GM12878 (cell line): Measurements from ENCODE around the gene HPSE. TPM values are rescaled to one million over a fixed set of nuclear protein-coding genes. Genes with fewer than 3 reads are reported as not detected.

Experiments used
- ATAC-seq: fragments of 200-7000 bp; cut with Tn5 transposase; 3 replicates; pipeline ENCODE4 v1.9.1; 2020; ENCODE audit warnings: mild to moderate bottlenecking, moderate library complexity
- BruUV-seq: library from RNA; stranded (reverse); fragments of 400-500 nt; replicated peaks from 2 replicates; lab custom pipeline; 2021; lab: Mats Ljungman, UMichigan
- CTCF ChIA-PET: fragments of 300-600 bp; sonication (Branson Sonifier 250); formaldehyde crosslinking; extraction: SDS; loops from one replicate; lab custom pipeline; 2021; ENCODE audit warnings: inconsistent platforms; lab: Yijun Ruan, JAX
- POLR2A ChIA-PET: fragments of 350-600 bp; formaldehyde crosslinking; extraction: SDS; loops from one replicate; lab custom pipeline; 2021; ENCODE audit warnings: inconsistent platforms; lab: Charles Lee
- RAD21 ChIA-PET: fragments of 300-600 bp; sonication (Branson Sonifier 250); formaldehyde crosslinking; loops from one replicate; lab custom pipeline; 2023; ENCODE audit warnings: antibody characterized with exemption; ENCODE audit not compliant: unreplicated experiment; lab: Charles Lee
- SMC1A ChIA-PET: fragments of 300-600 bp; sonication (Branson Sonifier 250); formaldehyde crosslinking; loops from one replicate; lab custom pipeline; 2023; ENCODE audit not compliant: unreplicated experiment, uncharacterized antibody; lab: Charles Lee
- DNase-seq: peaks from one replicate; pipeline ENCODE4 v3.0.0-alpha.2; 2011; ENCODE audit warnings: low read depth, low spot score
- FAIRE-seq: peaks from 3 replicates; lab custom pipeline; 2011; peaks lifted over from hg19 to GRCh38; lab: Jason Lieb, UNC
- H2AFZ ChIP-seq: 2 replicates; pipeline ENCODE4 v1.6.0; 2011; ENCODE audit warnings: low read depth, low read length, control low read depth; ENCODE audit not compliant: control insufficient read depth
- H3K27ac ChIP-seq: 2 replicates; pipeline ENCODE4 v1.5.1; 2011; ENCODE audit warnings: control low read depth; ENCODE audit not compliant: control insufficient read depth, insufficient read depth
- H3K27me3 ChIP-seq, 2 experiments: replicated peaks in 1 of 2; 2 replicates each; pipeline versions ENCODE4 v1.6.0 to v1.6.1; 2011; ENCODE audit warnings: low read length in 1 of 2; ENCODE audit not compliant: control insufficient read depth in 2 of 2, insufficient read depth in 2 of 2
- H3K36me3 ChIP-seq, 2 experiments: 2 replicates each; pipeline ENCODE4 v1.5.1; 2011; ENCODE audit warnings: low read length in 1 of 2; ENCODE audit not compliant: control insufficient read depth in 2 of 2, insufficient read depth in 2 of 2
- H3K4me1 ChIP-seq: 2 replicates; pipeline ENCODE4 v1.6.1; 2011; ENCODE audit warnings: mild to moderate bottlenecking, low read length, moderate library complexity, mixed read lengths; ENCODE audit not compliant: control insufficient read depth, insufficient read depth
- H3K4me2 ChIP-seq: 2 replicates; pipeline ENCODE4 v1.6.0; 2011; ENCODE audit warnings: control low read depth; ENCODE audit not compliant: control insufficient read depth, insufficient read depth
- H3K4me3 ChIP-seq: fragments of 200-600 bp; sonication (generic); 2 replicates; pipeline ENCODE4 v1.5.1; 2016
- H3K79me2 ChIP-seq: 2 replicates; pipeline ENCODE4 v1.6.0; 2011; ENCODE audit warnings: low read length; ENCODE audit not compliant: control insufficient read depth, insufficient read depth
- H3K9ac ChIP-seq: 2 replicates; pipeline ENCODE4 v1.8.0; 2011; ENCODE audit warnings: low read length, control low read depth, mixed read lengths; ENCODE audit not compliant: control insufficient read depth, insufficient read depth
- H3K9me3 ChIP-seq: replicated peaks from 3 replicates; pipeline ENCODE4 v1.5.1; 2011; ENCODE audit warnings: mild to moderate bottlenecking, low read length; ENCODE audit not compliant: control insufficient read depth, insufficient read depth
- H4K20me1 ChIP-seq: 2 replicates; pipeline ENCODE4 v1.6.0; 2011; ENCODE audit not compliant: control insufficient read depth, insufficient read depth
- ASH2L ChIP-seq: fragments of 300-600, 200-600 bp; sonication (generic); IDR thresholded peaks from 2 replicates; pipeline ENCODE4 v1.6.1; 2017; ENCODE audit warnings: low read depth, mild to moderate bottlenecking, borderline replicate concordance
- ATF3 ChIP-seq: IDR thresholded peaks from 2 replicates; pipeline ENCODE4 v1.6.1; 2011; ENCODE audit warnings: low read depth, mild to moderate bottlenecking, low read length, moderate library complexity, borderline replicate concordance; ENCODE audit errors: extremely low read depth
- CBX5 ChIP-seq: sonication (generic); IDR thresholded peaks from 2 replicates; pipeline ENCODE4 v1.6.1; 2016; ENCODE audit warnings: low read depth, moderate library complexity, mild to moderate bottlenecking, inconsistent platforms
- CEBPZ ChIP-seq: fragments of 150-350 bp; IDR thresholded peaks from 2 replicates; pipeline ENCODE4 v1.6.1; 2016; ENCODE audit warnings: low read depth, low read length
- EED ChIP-seq: sonication (generic); IDR thresholded peaks from 2 replicates; pipeline ENCODE4 v1.6.1; 2016; ENCODE audit warnings: antibody characterized with exemption, low read depth
- GATAD2B ChIP-seq: fragments of 450-650 bp; conservative IDR thresholded peaks from 2 replicates; pipeline ENCODE4 v1.6.1; 2017; ENCODE audit warnings: low read depth, mild to moderate bottlenecking, moderate library complexity
- HDAC6 ChIP-seq: fragments of 200-600 bp; sonication (generic); IDR thresholded peaks from one replicate; pipeline ENCODE4 v1.8.0; 2017; ENCODE audit warnings: antibody characterized with exemption; ENCODE audit not compliant: unreplicated experiment
- KAT2A ChIP-seq: conservative IDR thresholded peaks from 2 replicates; pipeline ENCODE4 v1.6.1; 2011; ENCODE audit warnings: low read depth, low read length; ENCODE audit not compliant: control insufficient read depth
- RAD21 ChIP-seq: IDR thresholded peaks from 2 replicates; pipeline ENCODE4 v1.6.1; 2011; ENCODE audit warnings: mild to moderate bottlenecking, low read depth, low read length, moderate library complexity; ENCODE audit not compliant: insufficient read depth
- SMC3 ChIP-seq: IDR thresholded peaks from 2 replicates; pipeline ENCODE4 v1.6.1; 2011; ENCODE audit warnings: low read length, improper control_type of control experiment, borderline replicate concordance
- SREBF1 ChIP-seq: IDR thresholded peaks from 2 replicates; pipeline ENCODE4 v1.6.1; 2012; ENCODE audit warnings: mild to moderate bottlenecking, low read length
- TAF1 ChIP-seq: IDR thresholded peaks from 2 replicates; pipeline ENCODE4 v1.6.1; 2011; ENCODE audit warnings: mild to moderate bottlenecking, low read depth, low read length, borderline replicate concordance
- ZNF274 ChIP-seq: IDR thresholded peaks from one replicate; pipeline ENCODE4 v1.8.0; 2011; ENCODE audit not compliant: insufficient read length, insufficient read depth
- ZNF622 ChIP-seq: fragments of 450-650 bp; IDR thresholded peaks from 2 replicates; pipeline ENCODE4 v1.6.1; 2017; ENCODE audit warnings: mild to moderate bottlenecking, inconsistent platforms
- WGBS: methylation state at CpG from one replicate; pipeline ENCODE4 v1.1.6; 2016; ENCODE audit warnings: low lambda C conversion rate; ENCODE audit not compliant: insufficient replicate concordance, insufficient coverage; ENCODE audit errors: missing lambda C conversion rate; 5-methylcytosine and 5-hydroxymethylcytosine counted together
- in situ Hi-C: fragments of 300-500 bp; cut with MboI; formaldehyde crosslinking; loops from 9 replicates; pipeline ENCODE4 v1.14.3; 2018; ENCODE audit warnings: mixed read lengths
- intact Hi-C: fragments of 100-400 bp; cut with micrococcal nuclease; formaldehyde crosslinking; loops from one replicate; pipeline ENCODE4 v1.14.2; 2022; ENCODE audit not compliant: unreplicated experiment
- polyA plus RNA-seq, 11 experiments: library from polyadenylated mRNA; depleted of rRNA in 4 of 11; unstranded in 6 of 11; stranded (reverse) in 5 of 11; fragments of >200 nt; fragmentation: Nextera tagmentation in 4 of 11; fragmentation: Illumina TruSeq in 1 of 11; extraction: Ambion mirVana in 4 of 11; extraction: Trizol in 1 of 11; gene quantifications; 1 replicate in 1 of 11; 2 replicates in 10 of 11; pipeline versions ENCODE4 v1.2.1 to v1.2.3, GENCODE V29; 2011 to 2016; ENCODE audit warnings: inconsistent platforms in 2 of 11, missing spikeins in 2 of 11, low read depth in 1 of 11
- total RNA-seq, 4 experiments: library from RNA; depleted of rRNA in 3 of 4; stranded (reverse); fragments of >200 nt in 3 of 4; fragmentation: Illumina TruSeq in 1 of 4; extraction: Trizol in 1 of 4; gene quantifications; 2 replicates each; pipeline versions ENCODE4 v1.2.1 to v1.2.3, GENCODE V29; 2013 to 2021

HPSE gene
- total and polyA plus RNA-seq, 10 of the 15 experiments (the other 5 are each of a cell fraction or from before 2014, with no cell fraction given): 0.16 to 0.89 (median 0.58) TPM

DNA sequence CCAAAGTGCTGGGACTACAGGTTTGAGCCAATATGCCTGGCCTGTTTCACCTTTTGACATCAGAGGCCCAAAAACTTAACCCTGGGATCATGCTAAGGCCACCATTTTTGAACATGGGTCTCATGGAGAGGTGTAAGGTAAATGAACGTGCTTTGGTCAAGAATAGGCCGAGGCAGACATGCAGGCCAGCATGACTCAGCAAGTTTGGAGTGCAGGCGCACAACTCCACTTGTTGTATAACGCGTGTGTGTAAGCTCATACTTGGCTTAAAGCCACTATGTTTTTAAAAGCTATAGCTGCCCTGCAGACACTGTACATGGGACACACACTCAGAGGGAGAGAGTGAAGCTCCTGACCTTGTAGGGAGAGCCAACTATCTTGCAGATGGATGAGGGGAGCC lies 43.8 kb upstream of the HPSE start:
- Histone ChIP-seq H3K79me2 (no peaks in the 10 kb centered on the region), H3K9me3 (peaks cover 9% of the 10 kb centered on the region; the same call in 2 of the 3 replicates), H3K9ac (no peak overlapping the region), H3K27me3 (no peaks in the 10 kb centered on the region), H3K4me1 (no peaks in the 10 kb centered on the region), H3K36me3 (no peaks in the 10 kb centered on the region), H2AFZ (no peak overlapping the region), H4K20me1 (no peaks in the 10 kb centered on the region), H3K4me3 (no peak overlapping the region), H3K4me2 (no peak overlapping the region), H3K27ac (no peak overlapping the region)
- 58% methylated on average over 5 of the region's 5 CpGs for WGBS
- no TSS peak for BruUV-seq
- in situ Hi-C loops (no loop called here), intact Hi-C loops (no loop called here)
- ChIA-PET POLR2A (no interaction called here), RAD21 (no interaction called here), CTCF (interaction anchor here (0.7 kb wide), 1 partner anchor 949 kb away, joined by 3 read pairs; no protein-coding TSS in a partner anchor), SMC1A (interaction anchor here (1.4 kb wide), 1 partner anchor 10 kb away, joined by 5 read pairs; no protein-coding TSS in a partner anchor)
- FAIRE-seq: no peak
- TF ChIP-seq RAD21: no peak
- TF ChIP-seq SREBF1: no peak
- no peak for TF ChIP-seq ATF3
- no peak for TF ChIP-seq EED
- TF ChIP-seq GATAD2B: no peak
- no peak for TF ChIP-seq TAF1
- no peak for TF ChIP-seq SMC3
- TF ChIP-seq CBX5: peak; percentile 93; the same call in 1 of the 2 replicates
- peak; percentile 82 for TF ChIP-seq CEBPZ
- no peak for TF ChIP-seq KAT2A
- no peak for TF ChIP-seq ZNF622
- no peak for TF ChIP-seq ZNF274
- no peak for TF ChIP-seq HDAC6
- TF ChIP-seq ASH2L: no peak
- ATAC-seq: no peak
- DNase-seq: no peak
